MM.1S (cell line): ENCODE data around the gene CCDC102A.

ENCODE experiments used
- EZH2phosphoT487 ChIP-seq: fragments of 300-600 bp; sonication (generic); IDR thresholded peaks from 2 replicates; pipeline ENCODE4 v1.6.1; 2018; ENCODE audit warnings: antibody characterized with exemption, low read length
- TF ChIP-seq, protein P1 (sequence below): fragments of 300-600 bp; sonication (generic); IDR thresholded peaks from 2 replicates; pipeline ENCODE4 v1.5.1; 2016; ENCODE audit warnings: antibody characterized with exemption, low read length, mixed read lengths

DNA sequence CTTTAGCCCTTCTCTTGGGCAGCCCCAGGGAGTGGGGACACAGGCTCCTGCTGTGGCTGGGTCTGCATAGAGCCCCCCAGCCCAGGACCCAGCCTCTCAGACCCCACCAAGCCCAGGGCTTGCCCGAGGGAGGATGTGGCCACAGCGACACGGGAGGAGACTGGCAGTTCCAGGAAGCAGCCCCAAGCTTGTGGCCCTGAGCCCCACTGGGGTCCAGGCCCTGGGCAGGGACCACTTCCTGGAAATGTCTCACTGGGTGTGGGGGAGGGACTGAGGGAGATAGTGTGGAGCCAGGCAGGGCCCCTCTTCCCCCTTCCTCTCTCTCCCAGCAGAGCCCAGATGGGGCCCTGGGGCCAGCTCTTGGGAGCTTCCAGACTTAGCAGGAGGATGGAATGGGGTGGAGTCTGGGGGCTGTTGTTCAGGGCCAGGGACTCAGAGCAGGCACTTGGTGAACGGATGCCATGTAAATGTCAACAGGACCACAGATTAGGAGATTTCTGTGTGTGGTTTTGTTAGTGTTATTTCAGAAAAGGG is 41.4 kb upstream of the CCDC102A start:
- TF ChIP-seq, protein P1, sequence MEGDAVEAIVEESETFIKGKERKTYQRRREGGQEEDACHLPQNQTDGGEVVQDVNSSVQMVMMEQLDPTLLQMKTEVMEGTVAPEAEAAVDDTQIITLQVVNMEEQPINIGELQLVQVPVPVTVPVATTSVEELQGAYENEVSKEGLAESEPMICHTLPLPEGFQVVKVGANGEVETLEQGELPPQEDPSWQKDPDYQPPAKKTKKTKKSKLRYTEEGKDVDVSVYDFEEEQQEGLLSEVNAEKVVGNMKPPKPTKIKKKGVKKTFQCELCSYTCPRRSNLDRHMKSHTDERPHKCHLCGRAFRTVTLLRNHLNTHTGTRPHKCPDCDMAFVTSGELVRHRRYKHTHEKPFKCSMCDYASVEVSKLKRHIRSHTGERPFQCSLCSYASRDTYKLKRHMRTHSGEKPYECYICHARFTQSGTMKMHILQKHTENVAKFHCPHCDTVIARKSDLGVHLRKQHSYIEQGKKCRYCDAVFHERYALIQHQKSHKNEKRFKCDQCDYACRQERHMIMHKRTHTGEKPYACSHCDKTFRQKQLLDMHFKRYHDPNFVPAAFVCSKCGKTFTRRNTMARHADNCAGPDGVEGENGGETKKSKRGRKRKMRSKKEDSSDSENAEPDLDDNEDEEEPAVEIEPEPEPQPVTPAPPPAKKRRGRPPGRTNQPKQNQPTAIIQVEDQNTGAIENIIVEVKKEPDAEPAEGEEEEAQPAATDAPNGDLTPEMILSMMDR, result no peak
- TF ChIP-seq EZH2phosphoT487, result no peak
